B cell (primary cell): ENCODE measurements around the gene TESPA1. TPM values are rescaled to one million over a fixed set of nuclear protein-coding genes. Genes with fewer than 3 reads are reported as not detected.

Experiments used
- ATAC-seq: fragments of 200-7000 bp; cut with Tn5 transposase; one replicate; pipeline ENCODE4 v1.10.0; 2021; ENCODE audit warnings: low read depth, mild to moderate bottlenecking, moderate number of reproducible peaks, moderate library complexity
- CTCF ChIA-PET: fragments of 350-600 bp; sonication (Branson Sonifier 250); formaldehyde crosslinking; loops from one replicate; lab custom pipeline; 2021; ENCODE audit warnings: antibody characterized with exemption, inconsistent platforms; lab: Charles Lee
- POLR2A ChIA-PET: fragments of 350-600 bp; sonication (Branson Sonifier 250); formaldehyde crosslinking; loops from one replicate; lab custom pipeline; 2021; ENCODE audit warnings: antibody characterized with exemption; lab: Charles Lee
- DNase-seq: peaks from one replicate; pipeline ENCODE4 v3.0.0; 2013
- H2AFZ ChIP-seq: 2 replicates; pipeline ENCODE4 v1.6.1; 2012; ENCODE audit warnings: mild to moderate bottlenecking, low read depth, low read length; ENCODE audit not compliant: insufficient read depth, poor library complexity, severe bottlenecking
- H3K27ac ChIP-seq, 2 donors: 1 replicate in 1 of 2; 2 replicates in 1 of 2; pipeline ENCODE4 v1.5.1; 2012 to 2013; ENCODE audit warnings: low read length in 2 of 2, mild to moderate bottlenecking in 2 of 2, moderate library complexity in 1 of 2
- H3K27me3 ChIP-seq, 4 experiments: fragments of 200-600 bp in 1 of 4; sonication (generic) in 1 of 4; replicated peaks in 1 of 4; 1 replicate in 2 of 4; 2 replicates in 2 of 4; pipeline versions ENCODE4 v1.6.1 to v1.7.0; 2013 to 2016; ENCODE audit warnings: low read length in 3 of 4, mild to moderate bottlenecking in 2 of 4, mixed read lengths in 1 of 4, moderate library complexity in 1 of 4; ENCODE audit not compliant: insufficient read depth in 4 of 4, control insufficient read depth in 3 of 4; ENCODE audit errors: control extremely low read depth in 1 of 4
- H3K36me3 ChIP-seq, 2 experiments: replicated peaks in 1 of 2; 1 replicate in 1 of 2; 2 replicates in 1 of 2; pipeline versions ENCODE4 v1.6.1 to v1.7.1; 2013; ENCODE audit warnings: low read length in 1 of 2; ENCODE audit not compliant: insufficient read depth in 2 of 2, control insufficient read depth in 1 of 2; ENCODE audit errors: control extremely low read depth in 1 of 2, extremely low read depth in 1 of 2
- H3K4me1 ChIP-seq, 2 donors: fragments of 200-600 bp in 1 of 2; sonication (generic) in 1 of 2; 1 replicate in 1 of 2; 2 replicates in 1 of 2; pipeline versions ENCODE4 v1.5.1 to v1.6.1; 2013 to 2017; ENCODE audit warnings: low read length in 2 of 2; ENCODE audit not compliant: control insufficient read depth in 2 of 2, insufficient read depth in 2 of 2
- H3K4me2 ChIP-seq: replicated peaks from 2 replicates; pipeline ENCODE3; 2012; ENCODE audit warnings: mild to moderate bottlenecking, low read depth, low read length; ENCODE audit not compliant: poor library complexity, severe bottlenecking
- H3K4me3 ChIP-seq, 5 experiments: fragments of 200-600 bp in 1 of 5; sonication (generic) in 1 of 5; 1 replicate in 3 of 5; 2 replicates in 2 of 5; pipeline versions ENCODE4 v1.5.1 to v1.7.0; 2011 to 2016; ENCODE audit warnings: low read length in 4 of 5, mild to moderate bottlenecking in 4 of 5, low read depth in 2 of 5, control low read depth in 1 of 5, moderate library complexity in 1 of 5; ENCODE audit not compliant: insufficient read depth in 1 of 5; ENCODE audit errors: control extremely low read depth in 1 of 5, extremely low read depth in 1 of 5
- H3K79me2 ChIP-seq: fragments of 200-600 bp; sonication (generic); one replicate; pipeline ENCODE4 v1.6.0; 2016; ENCODE audit warnings: low read length; ENCODE audit not compliant: control insufficient read depth, insufficient read depth
- H3K9ac ChIP-seq: fragments of 200-600 bp; sonication (generic); 2 replicates; pipeline ENCODE4 v1.6.1; 2017; ENCODE audit warnings: mild to moderate bottlenecking, low read length, moderate library complexity
- H3K9me3 ChIP-seq, 3 donors: one replicate each; pipeline versions ENCODE4 v1.6.1 to v1.7.1; 2013; ENCODE audit warnings: low read length in 2 of 3; ENCODE audit not compliant: control insufficient read depth in 2 of 3, insufficient read depth in 1 of 3; ENCODE audit errors: control extremely low read depth in 1 of 3
- H4K20me1 ChIP-seq: 2 replicates; pipeline ENCODE4 v1.6.0; 2012; ENCODE audit warnings: mild to moderate bottlenecking, low read length; ENCODE audit not compliant: insufficient read depth, control insufficient read depth, poor library complexity, severe bottlenecking
- H3K27ac Mint-ChIP-seq: one replicate; pipeline ENCODE4 v1.8.0; 2021; ENCODE audit warnings: mixed read lengths
- H3K27me3 Mint-ChIP-seq: one replicate; pipeline ENCODE4 v1.8.0; 2021; ENCODE audit warnings: mixed read lengths
- H3K4me1 Mint-ChIP-seq: one replicate; pipeline ENCODE4 v1.8.0; 2021; ENCODE audit warnings: mixed read lengths
- H3K4me3 Mint-ChIP-seq: one replicate; pipeline ENCODE4 v1.8.0; 2021; ENCODE audit warnings: mixed read lengths
- H3K9me3 Mint-ChIP-seq: one replicate; pipeline ENCODE4 v1.8.0; 2022; ENCODE audit warnings: mixed read lengths; ENCODE audit not compliant: insufficient read depth
- CTCF ChIP-seq: fragments of 200-600 bp; IDR thresholded peaks from one replicate; pipeline ENCODE4 v1.8.0; 2022; ENCODE audit warnings: antibody characterized with exemption, mild to moderate bottlenecking
- EZH2 ChIP-seq: IDR thresholded peaks from 2 replicates; pipeline ENCODE4 v1.6.1; 2012; ENCODE audit warnings: borderline replicate concordance, low read depth, mild to moderate bottlenecking, moderate library complexity, low read length; ENCODE audit not compliant: insufficient read depth, poor library complexity, severe bottlenecking
- WGBS: methylation state at CpG from one replicate; pipeline ENCODE4 v1.1.5; 2013; ENCODE audit warnings: missing lambda C conversion rate; ENCODE audit not compliant: insufficient coverage; 5-methylcytosine and 5-hydroxymethylcytosine counted together
- intact Hi-C: fragments of 100-400 bp; cut with micrococcal nuclease; formaldehyde crosslinking; loops from one replicate; pipeline ENCODE4 v1.10.0; 2022
- polyA plus RNA-seq: library from polyadenylated mRNA; depleted of rRNA; stranded (reverse); fragments of >200 nt; gene quantifications from 2 replicates; pipeline ENCODE4 v1.2.3, GENCODE V29; 2012
- total RNA-seq, 2 donors: library from RNA; stranded (reverse); fragments of 120-200 nt in 1 of 2; gene quantifications; 1 replicate in 1 of 2; 2 replicates in 1 of 2; pipeline versions ENCODE4 v1.2.3 to v1.2.4, GENCODE V29; 2013 to 2022

TESPA1 gene
- total and polyA plus RNA-seq, 2 donors (not counting 1 experiment from before 2014, with no cell fraction given) = 9.5 to 19.0 TPM

- H3K27ac ChIP-seq = no peak overlapping the region
Observed at GRCh38 chr12:54958048-54958658, 26.4 kb downstream of the TESPA1 start.

More at GRCh38 chr12:54958048-54958658, 26.4 kb downstream of the TESPA1 start:
- Mint-ChIP-seq H3K9me3 (no peaks in the 10 kb centered on the region), H3K4me1 (peaks cover 16% of the 10 kb centered on the region), H3K27me3 (no peaks in the 10 kb centered on the region), H3K4me3 (no peak overlapping the region), H3K27ac (no peak overlapping the region)
- Histone ChIP-seq H3K4me2 (no peak overlapping the region), H3K4me1 (peaks cover 6 to 11% of the 10 kb centered on the region in 2 donors), H3K79me2 (no peaks in the 10 kb centered on the region), H2AFZ (no peak overlapping the region), H3K27me3 (no peaks in the 10 kb centered on the region), H3K9ac (no peak overlapping the region), H3K9me3 (no peaks in the 10 kb centered on the region), H3K36me3 (peaks cover 16 to 49% of the 10 kb centered on the region in 2 experiments), H3K4me3 (no peak overlapping the region), H4K20me1 (no peaks in the 10 kb centered on the region)
- TF ChIP-seq CTCF = peak; percentile 77
- no peak for TF ChIP-seq EZH2
- DNase-seq = peak; percentile 60
- no peak for ATAC-seq
- ChIA-PET POLR2A (no interaction called here), CTCF (interaction anchor here (0.6 to 5.7 kb wide), 15 partner anchors 9 to 256 kb away, joined by 3 to 57 read pairs (median 4); partner anchors contain the start of gene MUCL1)
- intact Hi-C loops = loop anchor here (1.0 to 2.0 kb wide), 4 partner anchors 104 to 361 kb away; partner anchors contain the start of gene MUCL1
- WGBS = no CpG with 5 or more reads among the region's 3 CpGs
